Right atrium auricular region (tissue), 2 donors: ENCODE results near the gene VPS13A. TPM values are rescaled to one million over a fixed set of nuclear protein-coding genes. Genes with fewer than 3 reads are reported as not detected.

Experiments used
- DNase-seq: peaks from one replicate; pipeline ENCODE4 v3.0.0-alpha.2; 2019; ENCODE audit warnings: low spot score
- H3K27ac ChIP-seq, 2 donors: fragments of 200-600 bp; sonication (generic); 1 replicate in 1 of 2; 2 replicates in 1 of 2; pipeline ENCODE4 v1.5.1; 2016 to 2019
- H3K27me3 ChIP-seq, 2 donors: fragments of 200-600 bp; sonication (generic); one replicate each; pipeline versions ENCODE4 v1.5.1 to v1.6.0; 2017 to 2019
- H3K36me3 ChIP-seq: fragments of 200-600 bp; sonication (generic); one replicate; pipeline ENCODE4 v1.5.1; 2016
- H3K4me1 ChIP-seq, 2 donors: fragments of 200-600 bp; sonication (generic); one replicate each; pipeline versions ENCODE4 v1.5.1 to v1.6.0; 2017 to 2019
- H3K4me3 ChIP-seq, 2 donors: fragments of 200-600 bp; sonication (generic); 1 replicate in 1 of 2; 2 replicates in 1 of 2; pipeline ENCODE4 v1.5.1; 2017 to 2019; ENCODE audit warnings: mild to moderate bottlenecking in 1 of 2, moderate library complexity in 1 of 2
- H3K9me3 ChIP-seq, 2 donors: fragments of 200-600 bp; sonication (generic); one replicate each; pipeline ENCODE4 v1.5.1; 2019
- CTCF ChIP-seq, 2 donors: fragments of 200-600 bp; sonication (generic); IDR thresholded peaks; one replicate each; pipeline ENCODE4 v1.5.1; 2019; ENCODE audit warnings: antibody characterized with exemption in 2 of 2
- total RNA-seq, 2 donors: library from RNA; depleted of rRNA; stranded (reverse); fragments of >200 nt; gene quantifications; one replicate each; pipeline ENCODE4 v1.1.0, GENCODE V29; 2016

The VPS13A gene
- total RNA-seq, 2 donors from 2014 or later, result 29.5 to 43.8 TPM

DNA sequence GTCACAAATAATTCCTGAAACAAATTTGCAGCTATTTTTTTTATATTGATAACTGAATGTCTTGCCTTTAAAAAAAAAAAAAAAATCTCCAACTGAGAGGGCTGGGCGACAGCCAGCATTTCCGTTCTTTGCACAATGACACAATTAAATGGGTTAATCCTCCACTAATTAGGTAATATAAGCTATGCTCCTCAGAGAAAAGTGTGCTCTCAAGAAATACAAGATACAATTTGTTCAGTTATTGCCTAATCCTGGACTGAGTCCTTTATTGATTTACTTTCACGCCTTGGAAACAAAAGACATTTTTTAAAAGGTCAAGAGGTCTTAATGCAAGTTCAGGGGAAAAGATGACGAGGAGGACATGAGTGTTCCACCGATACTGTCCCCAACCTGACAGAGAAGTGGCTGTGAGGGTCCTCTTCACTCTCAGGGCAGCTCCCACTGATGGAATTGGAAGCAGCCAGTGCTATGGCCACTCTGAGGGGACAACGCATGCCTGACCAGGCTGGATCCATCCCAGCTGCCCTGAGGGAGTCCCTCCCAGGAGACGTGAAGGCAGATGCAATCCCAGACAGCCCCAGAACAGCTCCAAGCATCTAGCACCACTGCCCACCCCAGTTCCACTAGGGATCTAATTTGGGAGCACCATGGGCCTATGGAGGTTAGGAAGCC, 250.1 kb downstream of the VPS13A start:
- no peak overlapping the region for H3K4me3 ChIP-seq
- H3K27ac ChIP-seq, result no peak overlapping the region
- no peak for DNase-seq
- H3K4me1 ChIP-seq, result no peaks in the 10 kb centered on the region
- H3K9me3 ChIP-seq, result no peaks in the 10 kb centered on the region
- no peak for TF ChIP-seq CTCF (IDR thresholded peaks at IDR 0.05)
- H3K36me3 ChIP-seq, result no peaks in the 10 kb centered on the region
- no peaks in the 10 kb centered on the region for H3K27me3 ChIP-seq

DNA sequence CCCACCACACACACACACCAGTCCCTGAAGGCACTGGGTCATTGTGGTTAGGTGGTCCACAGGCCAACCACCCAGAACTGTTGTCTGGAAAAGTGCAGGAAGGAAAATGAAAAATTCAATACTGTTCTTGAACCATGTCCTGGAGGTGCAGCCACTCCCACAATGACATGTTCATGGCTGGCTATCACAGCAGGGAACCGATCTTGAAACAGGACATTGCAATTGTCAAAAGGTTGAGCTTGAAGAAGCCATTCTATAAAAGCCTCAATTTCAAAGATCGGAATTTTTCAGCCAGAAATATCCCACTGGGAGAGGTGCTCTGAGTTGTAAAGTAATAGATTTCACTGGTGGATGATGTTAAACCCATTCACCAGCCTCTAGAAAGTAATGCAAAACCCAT, 252.6 kb downstream of the VPS13A start:
- no peak overlapping the region for H3K4me3 ChIP-seq
- DNase-seq, result no peak
- H3K36me3 ChIP-seq, result no peaks in the 10 kb centered on the region
- no peaks in the 10 kb centered on the region for H3K27me3 ChIP-seq
- H3K27ac ChIP-seq, result no peak overlapping the region
- H3K9me3 ChIP-seq, result no peaks in the 10 kb centered on the region
- no peaks in the 10 kb centered on the region for H3K4me1 ChIP-seq
- TF ChIP-seq CTCF (IDR thresholded peaks at IDR 0.05), result no peak

GRCh38 chr9:77432053-77432452, 254.7 kb downstream of the VPS13A start:
- DNase-seq, result no peak
- H3K27ac ChIP-seq, result no peak overlapping the region
- no peaks in the 10 kb centered on the region for H3K27me3 ChIP-seq
- H3K9me3 ChIP-seq, result no peaks in the 10 kb centered on the region
- H3K4me1 ChIP-seq, result no peaks in the 10 kb centered on the region
- H3K4me3 ChIP-seq, result no peak overlapping the region
- H3K36me3 ChIP-seq, result no peaks in the 10 kb centered on the region
- TF ChIP-seq CTCF (IDR thresholded peaks at IDR 0.05), result no peak

- Histone ChIP-seq H3K9me3 (no peaks in the 10 kb centered on the region), H3K4me1 (no peaks in the 10 kb centered on the region), H3K36me3 (no peaks in the 10 kb centered on the region), H3K27me3 (no peaks in the 10 kb centered on the region), H3K4me3 (no peak overlapping the region), H3K27ac (no peak overlapping the region)
- no peak for DNase-seq
- TF ChIP-seq CTCF (IDR thresholded peaks at IDR 0.05), result peak; percentile 85 to 97
These were observed 256.5 kb downstream of the VPS13A start for GRCh38 chr9:77433675-77434445.

- Histone ChIP-seq H3K4me1 (no peaks in the 10 kb centered on the region), H3K9me3 (no peaks in the 10 kb centered on the region), H3K36me3 (no peaks in the 10 kb centered on the region), H3K27ac (no peak overlapping the region), H3K4me3 (no peak overlapping the region), H3K27me3 (no peaks in the 10 kb centered on the region)
- TF ChIP-seq CTCF (IDR thresholded peaks at IDR 0.05), result no peak
- DNase-seq, result no peak
These were observed 257.9 kb downstream of the VPS13A start for GRCh38 chr9:77435277-77435676.
